MM.1S (cell line): ENCODE results near the gene ECT2.
"Not testable (repeated sequence)": the region's sequence is repeated elsewhere in the genome, so short reads cannot be mapped to it uniquely, and the experiment has no call there.

ENCODE experiments used
- DNase-seq: peaks from one replicate; pipeline ENCODE4 v3.0.0-alpha.2; 2015
- H2AFZ ChIP-seq: fragments of 300-600 bp; sonication (generic); 2 replicates; pipeline ENCODE4 v1.6.0; 2016; ENCODE audit warnings: antibody characterized with exemption, low read length
- H3F3A ChIP-seq: fragments of 300-600 bp; sonication (generic); 2 replicates; pipeline ENCODE4 v1.6.1; 2016; ENCODE audit warnings: mild to moderate bottlenecking, antibody characterized with exemption, low read length, moderate library complexity, mixed read lengths; ENCODE audit not compliant: insufficient read depth
- H3K27ac ChIP-seq: fragments of 300-600 bp; sonication (generic); 2 replicates; pipeline ENCODE4 v1.5.1; 2016; ENCODE audit warnings: mild to moderate bottlenecking, low read length
- H3K27me3 ChIP-seq: fragments of 300-600 bp; sonication (generic); replicated peaks from 2 replicates; pipeline ENCODE4 v1.6.0; 2016; ENCODE audit warnings: low read length; ENCODE audit not compliant: insufficient read depth
- H3K36me3 ChIP-seq: fragments of 300-600 bp; sonication (generic); replicated peaks from 2 replicates; pipeline ENCODE4 v1.6.1; 2016; ENCODE audit warnings: mild to moderate bottlenecking, low read length, mixed read lengths; ENCODE audit not compliant: insufficient read depth
- H3K4me1 ChIP-seq: fragments of 300-600 bp; sonication (generic); 2 replicates; pipeline ENCODE4 v1.6.1; 2016; ENCODE audit warnings: low read length, mixed read lengths
- H3K4me2 ChIP-seq: fragments of 300-600 bp; sonication (generic); 2 replicates; pipeline ENCODE4 v1.6.0; 2016; ENCODE audit warnings: low read depth, low read length
- H3K4me3 ChIP-seq: fragments of 300-600 bp; sonication (generic); 2 replicates; pipeline ENCODE4 v1.5.1; 2016; ENCODE audit warnings: low read length, mixed read lengths
- H3K79me2 ChIP-seq: fragments of 300-600 bp; sonication (generic); 2 replicates; pipeline ENCODE4 v1.6.1; 2016; ENCODE audit warnings: mixed run types, low read length, mixed read lengths
- H3K9ac ChIP-seq: fragments of 300-600 bp; sonication (generic); 2 replicates; pipeline ENCODE4 v1.6.1; 2016; ENCODE audit warnings: low read length, mixed read lengths
- H3K9me2 ChIP-seq: fragments of 300-600 bp; sonication (generic); replicated peaks from 2 replicates; pipeline ENCODE4 v1.6.1; 2016; ENCODE audit warnings: mild to moderate bottlenecking, low read length, mixed read lengths; ENCODE audit not compliant: insufficient read depth
- H3K9me3 ChIP-seq: fragments of 300-600 bp; sonication (generic); replicated peaks from 2 replicates; pipeline ENCODE4 v1.6.1; 2016; ENCODE audit warnings: mild to moderate bottlenecking, low read length, mixed read lengths; ENCODE audit not compliant: insufficient read depth
- H4K20me1 ChIP-seq: fragments of 300-600 bp; sonication (generic); 2 replicates; pipeline ENCODE4 v1.6.1; 2016; ENCODE audit warnings: mild to moderate bottlenecking, low read length, moderate library complexity, mixed read lengths; ENCODE audit not compliant: insufficient read depth
- EZH2 ChIP-seq: fragments of 300-600 bp; sonication (generic); optimal IDR thresholded peaks from 2 replicates; pipeline ENCODE3; 2017; ENCODE audit warnings: low read depth, mild to moderate bottlenecking, antibody characterized with exemption, low read length, mixed read lengths
- EZH2phosphoT487 ChIP-seq: fragments of 300-600 bp; sonication (generic); IDR thresholded peaks from 2 replicates; pipeline ENCODE4 v1.6.1; 2018; ENCODE audit warnings: antibody characterized with exemption, low read length
- TF ChIP-seq, protein P1 (sequence below): fragments of 300-600 bp; sonication (generic); IDR thresholded peaks from 2 replicates; pipeline ENCODE4 v1.5.1; 2016; ENCODE audit warnings: antibody characterized with exemption, low read length, mixed read lengths

The ECT2 gene

GRCh38 chr3:172751175-172751704 is 714 bp downstream of the ECT2 start:
- TF ChIP-seq, protein P1, sequence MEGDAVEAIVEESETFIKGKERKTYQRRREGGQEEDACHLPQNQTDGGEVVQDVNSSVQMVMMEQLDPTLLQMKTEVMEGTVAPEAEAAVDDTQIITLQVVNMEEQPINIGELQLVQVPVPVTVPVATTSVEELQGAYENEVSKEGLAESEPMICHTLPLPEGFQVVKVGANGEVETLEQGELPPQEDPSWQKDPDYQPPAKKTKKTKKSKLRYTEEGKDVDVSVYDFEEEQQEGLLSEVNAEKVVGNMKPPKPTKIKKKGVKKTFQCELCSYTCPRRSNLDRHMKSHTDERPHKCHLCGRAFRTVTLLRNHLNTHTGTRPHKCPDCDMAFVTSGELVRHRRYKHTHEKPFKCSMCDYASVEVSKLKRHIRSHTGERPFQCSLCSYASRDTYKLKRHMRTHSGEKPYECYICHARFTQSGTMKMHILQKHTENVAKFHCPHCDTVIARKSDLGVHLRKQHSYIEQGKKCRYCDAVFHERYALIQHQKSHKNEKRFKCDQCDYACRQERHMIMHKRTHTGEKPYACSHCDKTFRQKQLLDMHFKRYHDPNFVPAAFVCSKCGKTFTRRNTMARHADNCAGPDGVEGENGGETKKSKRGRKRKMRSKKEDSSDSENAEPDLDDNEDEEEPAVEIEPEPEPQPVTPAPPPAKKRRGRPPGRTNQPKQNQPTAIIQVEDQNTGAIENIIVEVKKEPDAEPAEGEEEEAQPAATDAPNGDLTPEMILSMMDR: no peak
- TF ChIP-seq EZH2 (no peak), EZH2phosphoT487 (no peak)
- Histone ChIP-seq H3K9ac (peak overlapping the region; percentile 79), H3K4me3 (peak overlapping the region; percentile 87), H3K9me3 (no peaks in the 10 kb centered on the region), H4K20me1 (no peaks in the 10 kb centered on the region), H3K36me3 (peaks cover 7% of the 10 kb centered on the region; the same call in 1 of the 2 replicates), H3K4me2 (peak overlapping the region; percentile 77), H3K27ac (peak overlapping the region; percentile 67; the same call in 1 of the 2 replicates), H3K4me1 (peaks cover 9% of the 10 kb centered on the region; the same call in 1 of the 2 replicates), H3F3A (no peaks in the 10 kb centered on the region), H3K9me2 (no peaks in the 10 kb centered on the region), H3K27me3 (peaks cover 7% of the 10 kb centered on the region; the same call in 1 of the 2 replicates), H2AFZ (peak overlapping the region; percentile 86), H3K79me2 (peaks cover 44% of the 10 kb centered on the region)
- peak; percentile 67 for DNase-seq

GRCh38 chr3:172752651-172753050 is 2.1 kb downstream of the ECT2 start:
- Histone ChIP-seq H3K4me2 (no peak overlapping the region), H3F3A (no peaks in the 10 kb centered on the region), H3K9ac (no peak overlapping the region), H3K27ac (no peak overlapping the region), H3K4me1 (peaks cover 9% of the 10 kb centered on the region; the same call in 1 of the 2 replicates), H3K79me2 (peaks cover 44% of the 10 kb centered on the region), H3K27me3 (peaks cover 7% of the 10 kb centered on the region; the same call in 1 of the 2 replicates), H3K9me3 (no peaks in the 10 kb centered on the region), H4K20me1 (no peaks in the 10 kb centered on the region), H3K9me2 (no peaks in the 10 kb centered on the region), H2AFZ (no peak overlapping the region), H3K4me3 (no peak overlapping the region), H3K36me3 (peaks cover 11% of the 10 kb centered on the region; the same call in 1 of the 2 replicates)
- DNase-seq: no peak
- TF ChIP-seq EZH2 (no peak), EZH2phosphoT487 (no peak)
- TF ChIP-seq, protein P1: no peak

- peaks cover 9% of the 10 kb centered on the region; the same call in 1 of the 2 replicates for H3K4me1 ChIP-seq
- H3K4me3 ChIP-seq: no peak overlapping the region
- no peaks in the 10 kb centered on the region for H4K20me1 ChIP-seq
- peaks cover 11% of the 10 kb centered on the region; the same call in 1 of the 2 replicates for H3K36me3 ChIP-seq
- H3F3A ChIP-seq: no peaks in the 10 kb centered on the region
- DNase-seq: no peak
- H3K27ac ChIP-seq: no peak overlapping the region
- H2AFZ ChIP-seq: no peak overlapping the region
- H3K9ac ChIP-seq: no peak overlapping the region
- TF ChIP-seq, protein P1: no peak
- TF ChIP-seq EZH2 (no peak), EZH2phosphoT487 (no peak)
- no peaks in the 10 kb centered on the region for H3K9me3 ChIP-seq
- H3K9me2 ChIP-seq: no peaks in the 10 kb centered on the region
- peaks cover 7% of the 10 kb centered on the region; the same call in 1 of the 2 replicates for H3K27me3 ChIP-seq
- no peak overlapping the region for H3K4me2 ChIP-seq
- peaks cover 44% of the 10 kb centered on the region for H3K79me2 ChIP-seq
Measured at GRCh38 chr3:172753125-172753524, 2.6 kb downstream of the ECT2 start.

GRCh38 chr3:172760416-172760815 is 9.9 kb downstream of the ECT2 start:
- not testable (repeated sequence) for H3K4me3 ChIP-seq, H3K27ac ChIP-seq, DNase-seq, H3K79me2 ChIP-seq, H3K27me3 ChIP-seq, H4K20me1 ChIP-seq, H3K9ac ChIP-seq, H3K4me2 ChIP-seq, H3K9me2 ChIP-seq, H3K9me3 ChIP-seq, H3F3A ChIP-seq, H3K4me1 ChIP-seq, H2AFZ ChIP-seq
- H3K36me3 ChIP-seq: peaks cover 21% of the 10 kb centered on the region; the same call in 1 of the 2 replicates
